ES-I3 (cell line): ENCODE results near the gene RFNG.
A peak's percentile ranks its signal among the peaks of the same experiment; 100 is the strongest.
"Not testable (repeated sequence)": the region's sequence is repeated elsewhere in the genome, so short reads cannot be mapped to it uniquely, and the experiment has no call there.

Experiments used
- H3K36me3 ChIP-seq: 2 replicates; pipeline ENCODE4 v1.6.1; 2013; ENCODE audit warnings: mild to moderate bottlenecking, low read length, control low read depth, moderate library complexity; ENCODE audit not compliant: insufficient read depth
- H3K4me1 ChIP-seq: 2 replicates; pipeline ENCODE4 v1.6.1; 2013; ENCODE audit warnings: mild to moderate bottlenecking, control low read depth, low read length; ENCODE audit not compliant: insufficient read depth
- H3K9ac ChIP-seq: 2 replicates; pipeline ENCODE4 v1.6.1; 2013; ENCODE audit warnings: low read depth, mild to moderate bottlenecking, low read length, moderate library complexity
- H3K9me3 ChIP-seq: 2 replicates; pipeline ENCODE4 v1.6.1; 2013; ENCODE audit warnings: mild to moderate bottlenecking, low read length, moderate library complexity; ENCODE audit not compliant: control insufficient read depth, insufficient read depth

The RFNG gene

GRCh38 chr17:82041144-82041814 lies 10.3 kb downstream of the RFNG start:
- no peaks in the 10 kb centered on the region for H3K36me3 ChIP-seq
- no peak overlapping the region for H3K9ac ChIP-seq
- peaks cover 13% of the 10 kb centered on the region; the same call in 1 of the 2 replicates for H3K4me1 ChIP-seq
- no peaks in the 10 kb centered on the region for H3K9me3 ChIP-seq

GRCh38 chr17:82039695-82040299 lies 11.8 kb downstream of the RFNG start:
- Histone ChIP-seq H3K4me1 (peaks cover 13% of the 10 kb centered on the region; the same call in 1 of the 2 replicates), H3K36me3 (no peaks in the 10 kb centered on the region), H3K9ac (no peak overlapping the region), H3K9me3 (no peaks in the 10 kb centered on the region)

GRCh38 chr17:82038796-82039409 lies 12.7 kb downstream of the RFNG start:
- not testable (repeated sequence) for H3K9ac ChIP-seq, H3K36me3 ChIP-seq, H3K9me3 ChIP-seq
- peaks cover 11% of the 10 kb centered on the region; the same call in 1 of the 2 replicates for H3K4me1 ChIP-seq

DNA sequence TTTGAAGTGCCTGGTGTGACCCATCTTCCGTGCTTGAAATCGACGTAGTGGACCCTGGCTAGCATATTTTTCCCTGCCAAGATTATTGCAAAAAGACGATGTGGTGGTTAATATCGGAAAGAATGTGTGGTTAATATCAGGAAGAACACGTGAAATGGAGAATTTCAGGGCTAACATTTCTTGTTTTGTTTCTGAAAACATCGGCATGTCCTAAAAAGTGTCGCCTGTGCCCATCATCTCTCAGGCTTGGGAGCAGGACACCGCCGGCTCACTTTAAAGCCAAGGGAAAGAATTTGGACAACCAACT lies 13.8 kb downstream of the RFNG start:
- H3K9ac ChIP-seq = peak overlapping the region; percentile 87; the same call in 1 of the 2 replicates
- H3K36me3 ChIP-seq = no peaks in the 10 kb centered on the region
- H3K9me3 ChIP-seq = no peaks in the 10 kb centered on the region
- peaks cover 3% of the 10 kb centered on the region; the same call in 1 of the 2 replicates for H3K4me1 ChIP-seq

DNA sequence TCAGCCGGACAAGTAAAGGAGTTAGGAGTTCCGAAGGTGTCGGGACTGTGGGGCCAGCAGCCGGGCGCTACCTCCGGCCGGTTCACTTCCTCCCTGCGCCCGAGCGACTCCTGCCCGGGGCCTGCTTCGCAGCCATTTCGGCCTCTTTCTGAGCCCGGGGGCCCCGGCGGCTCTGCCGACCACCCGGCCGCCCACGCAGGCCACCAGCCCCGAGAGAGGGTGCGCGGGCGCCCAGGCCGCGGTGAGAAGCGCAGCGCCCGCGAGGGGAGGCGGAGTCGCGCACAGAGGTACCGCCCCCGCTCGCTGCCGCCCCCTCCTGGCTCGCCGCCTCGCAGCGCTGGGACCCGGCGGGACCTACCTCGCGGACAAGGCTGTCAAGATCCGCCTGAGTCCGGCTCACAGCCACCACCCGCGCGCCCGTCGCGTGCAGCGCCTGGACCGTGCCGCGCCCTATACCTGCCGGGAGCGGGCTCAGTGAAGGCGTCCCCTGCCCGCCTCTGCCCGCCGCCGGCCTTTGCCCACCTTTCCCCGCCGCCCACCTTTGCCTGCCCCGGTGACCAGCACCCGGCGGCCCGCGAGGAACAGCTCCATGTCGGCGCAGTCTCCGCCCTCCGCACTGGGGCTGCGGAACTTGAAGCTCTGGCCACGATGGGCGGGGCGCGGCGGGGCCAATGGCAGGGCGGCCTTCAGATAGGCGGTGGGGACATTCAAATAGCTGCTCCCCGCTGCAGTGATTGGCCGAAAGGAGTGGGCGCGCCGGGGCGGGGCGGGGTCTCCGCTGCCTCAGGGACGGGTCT lies 14.3 kb downstream of the RFNG start, which contains the start of gene DCXR:
TSS of gene DCXR (minus strand) at position 606 of the 797 bp plus-strand sequence. CDS start at position 591, 15 bp downstream.
- Histone ChIP-seq H3K9ac (peak within 1 kb of the TSS; percentile 87), H3K9me3 (no peaks in the 10 kb centered on the region), H3K36me3 (no peaks in the 10 kb centered on the region), H3K4me1 (peaks cover 2% of the 10 kb centered on the region; the same call in 1 of the 2 replicates)

DNA sequence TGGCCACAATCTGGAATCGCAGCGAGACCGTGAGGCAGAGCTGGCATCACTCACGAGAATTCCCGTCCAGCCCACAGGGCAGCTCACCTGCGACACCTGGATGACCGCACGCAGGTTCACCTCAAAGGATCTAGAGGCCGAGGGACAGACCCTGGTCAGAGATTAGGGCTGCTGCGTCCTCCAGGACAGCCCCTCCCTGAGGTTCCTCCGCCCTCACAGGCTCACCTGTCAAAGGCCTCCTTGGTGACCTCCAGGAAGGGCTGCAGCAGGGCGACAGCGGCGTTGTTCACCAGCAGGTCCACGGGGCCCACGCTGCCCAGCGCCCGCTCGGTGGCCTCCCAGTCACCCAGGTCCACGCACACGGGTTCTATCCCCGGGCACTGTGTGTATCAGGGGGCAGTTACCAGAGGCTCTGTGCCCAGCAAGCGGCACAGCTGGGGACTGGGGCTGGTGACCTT lies 14.9 kb downstream of the RFNG start:
- H3K9ac ChIP-seq = peak overlapping the region; percentile 87
- H3K9me3 ChIP-seq = no peaks in the 10 kb centered on the region
- H3K36me3 ChIP-seq = no peaks in the 10 kb centered on the region
- H3K4me1 ChIP-seq = peaks cover 2% of the 10 kb centered on the region; the same call in 1 of the 2 replicates

DNA sequence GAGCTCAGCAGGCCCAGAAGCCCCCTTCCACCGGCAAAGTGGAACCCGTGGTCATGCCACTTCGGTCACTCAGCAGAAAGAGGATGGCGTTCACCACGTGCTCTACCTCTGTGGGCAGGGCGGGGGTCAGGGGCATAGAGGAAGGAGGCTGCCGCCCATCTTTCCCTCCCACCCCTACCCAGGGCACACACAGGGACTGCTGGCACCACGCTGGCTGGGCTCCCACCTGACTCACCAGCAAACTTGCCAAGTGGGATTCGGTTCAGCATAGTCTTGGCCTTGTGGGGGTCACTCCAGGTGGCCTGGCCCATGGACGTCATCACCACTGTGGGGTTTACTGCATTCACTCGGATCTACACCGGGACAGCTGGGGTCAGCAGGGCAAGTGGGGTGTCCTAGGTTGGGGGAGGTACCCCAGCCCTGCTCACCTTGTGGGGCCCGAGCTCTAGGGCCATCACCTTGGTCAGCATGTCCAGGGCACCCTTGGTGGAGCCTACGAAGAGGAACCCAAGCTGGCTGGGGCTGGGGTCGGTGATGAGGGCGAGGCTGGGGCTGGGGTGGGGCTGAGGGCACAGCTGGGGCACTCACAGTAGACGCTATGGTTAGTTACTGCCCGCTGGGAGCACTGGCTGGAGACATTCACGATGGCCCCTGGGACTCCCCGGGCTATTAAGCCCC lies 15.5 kb downstream of the RFNG start:
- no peaks in the 10 kb centered on the region for H3K9me3 ChIP-seq
- no peak overlapping the region for H3K9ac ChIP-seq
- no peaks in the 10 kb centered on the region for H3K36me3 ChIP-seq
- H3K4me1 ChIP-seq = peaks cover 2% of the 10 kb centered on the region; the same call in 1 of the 2 replicates

DNA sequence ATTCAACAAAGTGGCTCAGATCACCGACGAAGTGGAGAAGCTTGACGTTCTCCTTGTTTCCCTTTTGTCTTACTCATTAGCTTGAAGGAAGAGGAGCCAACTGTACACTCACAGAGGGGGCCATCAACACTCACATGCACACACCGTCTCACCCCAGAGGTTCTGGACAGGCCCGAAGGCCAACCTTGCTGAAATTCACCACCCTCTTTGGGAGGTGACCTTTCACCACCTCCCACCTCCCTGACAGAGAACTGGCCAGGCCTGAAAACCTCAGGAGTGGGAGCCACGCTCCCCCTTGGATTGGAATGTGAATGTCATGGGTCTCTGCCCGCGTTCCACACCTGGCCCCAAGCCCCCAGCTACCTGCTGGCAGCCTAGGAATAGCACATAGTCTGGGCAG lies 16.1 kb downstream of the RFNG start:
- H3K9me3 ChIP-seq = no peaks in the 10 kb centered on the region
- no peak overlapping the region for H3K9ac ChIP-seq
- H3K36me3 ChIP-seq = no peaks in the 10 kb centered on the region
- peaks cover 2% of the 10 kb centered on the region; the same call in 1 of the 2 replicates for H3K4me1 ChIP-seq

- Histone ChIP-seq H3K4me1 (peaks cover 2% of the 10 kb centered on the region; the same call in 1 of the 2 replicates), H3K9ac (no peak overlapping the region), H3K36me3 (no peaks in the 10 kb centered on the region), H3K9me3 (no peaks in the 10 kb centered on the region)
Measured at GRCh38 chr17:82034371-82035011, 17.1 kb downstream of the RFNG start.

- Histone ChIP-seq H3K9ac (no peak overlapping the region), H3K36me3 (no peaks in the 10 kb centered on the region), H3K4me1 (peaks cover 2% of the 10 kb centered on the region; the same call in 1 of the 2 replicates), H3K9me3 (no peaks in the 10 kb centered on the region)
Measured at GRCh38 chr17:82033359-82034085, 18.1 kb downstream of the RFNG start.

DNA sequence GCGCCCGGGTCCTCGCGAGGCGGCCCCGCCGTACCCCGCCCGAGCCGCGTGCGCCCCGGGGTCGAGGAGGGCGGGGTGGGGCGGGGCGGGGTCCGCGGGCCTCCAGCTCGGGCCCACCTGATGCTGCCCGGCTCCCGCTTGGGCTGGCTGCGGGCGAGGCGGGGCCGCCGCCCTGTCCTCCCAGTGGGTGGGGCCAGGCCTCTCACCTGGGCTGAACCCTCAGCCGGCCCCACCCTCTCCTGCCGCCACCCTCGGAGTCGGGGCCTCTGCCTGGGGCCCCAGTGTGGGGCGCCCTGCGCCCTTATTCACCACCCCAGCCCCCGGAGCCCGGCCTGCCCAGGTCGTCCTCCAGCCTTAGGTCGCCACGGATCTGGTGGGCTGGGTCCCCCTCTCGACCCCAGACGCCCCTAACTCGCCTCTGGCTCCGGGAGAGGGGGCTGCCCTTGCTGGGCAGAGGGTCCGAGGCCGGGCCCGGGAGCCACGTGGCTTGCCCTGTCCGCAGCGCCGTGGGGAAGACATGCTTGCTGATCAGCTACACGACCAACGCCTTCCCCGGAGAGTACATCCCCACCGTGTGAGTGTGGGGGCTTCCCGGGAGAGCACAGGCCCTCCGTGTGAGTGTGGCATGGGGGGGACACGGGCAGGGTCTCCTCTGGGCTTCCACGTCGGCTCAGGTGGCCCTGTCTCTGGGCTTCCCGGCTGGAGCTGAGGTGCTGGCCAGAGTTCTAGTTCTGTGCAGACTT lies 19.6 kb downstream of the RFNG start:
- Histone ChIP-seq H3K9me3 (no peaks in the 10 kb centered on the region), H3K4me1 (peaks cover 2% of the 10 kb centered on the region; the same call in 1 of the 2 replicates), H3K36me3 (no peaks in the 10 kb centered on the region), H3K9ac (peak overlapping the region; percentile 57)

- Histone ChIP-seq H3K9me3 (no peaks in the 10 kb centered on the region), H3K4me1 (peaks cover 2% of the 10 kb centered on the region; the same call in 1 of the 2 replicates), H3K36me3 (no peaks in the 10 kb centered on the region), H3K9ac (peak within 1 kb of the TSS; percentile 72)
Measured at GRCh38 chr17:82031303-82031884, 20.2 kb downstream of the RFNG start, which contains the start of gene RAC3. Gene RAC3 (plus strand): TSS chr17:82031678. CDS start chr17:82031762, 84 bp downstream.
